OCI-LY7 (cell line): ENCODE measurements around the gene LTO1.

Experiments
- EZH2phosphoT487 ChIP-seq: fragments of 200-600 bp; sonication (generic); IDR thresholded peaks from 2 replicates; pipeline ENCODE4 v1.6.1; 2018; ENCODE audit warnings: low read depth, borderline replicate concordance, mild to moderate bottlenecking, mixed run types, antibody characterized with exemption, low read length, moderate library complexity, mixed read lengths
- TF ChIP-seq, protein P1 (sequence below): fragments of 200-600 bp; sonication (generic); conservative IDR thresholded peaks from 2 replicates; pipeline ENCODE4 v1.5.1; 2014; ENCODE audit warnings: mild to moderate bottlenecking, antibody characterized with exemption, low read length, moderate library complexity, mixed read lengths

DNA sequence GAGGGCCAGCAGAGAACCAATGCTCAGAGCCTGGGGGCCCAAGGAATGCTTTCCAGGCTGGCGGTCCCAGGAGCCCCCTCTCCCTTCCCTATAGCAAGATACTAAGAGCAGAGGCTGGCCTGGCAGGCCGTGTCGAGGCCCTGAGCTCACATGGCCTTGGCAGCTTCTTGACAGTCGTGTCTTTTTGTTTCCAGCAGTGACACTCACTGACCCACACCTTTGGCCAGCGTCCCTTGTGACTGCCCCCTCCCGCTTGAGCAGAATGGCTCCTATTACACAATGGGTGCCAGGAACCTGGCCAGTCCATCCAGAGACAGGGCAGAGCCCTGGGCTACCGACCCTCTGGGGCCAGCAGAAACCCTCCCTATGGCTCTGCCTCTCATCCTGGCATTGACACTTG lies 40.6 kb downstream of the LTO1 start:
- TF ChIP-seq, protein P1, sequence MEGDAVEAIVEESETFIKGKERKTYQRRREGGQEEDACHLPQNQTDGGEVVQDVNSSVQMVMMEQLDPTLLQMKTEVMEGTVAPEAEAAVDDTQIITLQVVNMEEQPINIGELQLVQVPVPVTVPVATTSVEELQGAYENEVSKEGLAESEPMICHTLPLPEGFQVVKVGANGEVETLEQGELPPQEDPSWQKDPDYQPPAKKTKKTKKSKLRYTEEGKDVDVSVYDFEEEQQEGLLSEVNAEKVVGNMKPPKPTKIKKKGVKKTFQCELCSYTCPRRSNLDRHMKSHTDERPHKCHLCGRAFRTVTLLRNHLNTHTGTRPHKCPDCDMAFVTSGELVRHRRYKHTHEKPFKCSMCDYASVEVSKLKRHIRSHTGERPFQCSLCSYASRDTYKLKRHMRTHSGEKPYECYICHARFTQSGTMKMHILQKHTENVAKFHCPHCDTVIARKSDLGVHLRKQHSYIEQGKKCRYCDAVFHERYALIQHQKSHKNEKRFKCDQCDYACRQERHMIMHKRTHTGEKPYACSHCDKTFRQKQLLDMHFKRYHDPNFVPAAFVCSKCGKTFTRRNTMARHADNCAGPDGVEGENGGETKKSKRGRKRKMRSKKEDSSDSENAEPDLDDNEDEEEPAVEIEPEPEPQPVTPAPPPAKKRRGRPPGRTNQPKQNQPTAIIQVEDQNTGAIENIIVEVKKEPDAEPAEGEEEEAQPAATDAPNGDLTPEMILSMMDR = no peak
- no peak for TF ChIP-seq EZH2phosphoT487
